ENCODE results near the gene PRKG2. TPM values are rescaled to one million over a fixed set of nuclear protein-coding genes. Genes with fewer than 3 reads are reported as not detected.

The PRKG2 gene
- total and polyA plus RNA-seq, 10 of the 15 experiments (the other 5 are each of a cell fraction or from before 2014, with no cell fraction given), result not detected

GRCh38 chr4:81118086-81118485, 96.9 kb downstream of the PRKG2 start:
- ChIA-PET SMC1A (ENCODE audit: uncharacterized antibody, unreplicated experiment) (no interaction called here), CTCF (no interaction called here), POLR2A (no interaction called here), RAD21 (ENCODE audit: unreplicated experiment) (no interaction called here)
- TF ChIP-seq JUND (IDR thresholded peaks at IDR 0.05; ENCODE audit: low read depth, low read length) (no peak), BRCA1 (IDR thresholded peaks at IDR 0.05; ENCODE audit: low read depth, low read length) (no peak), BMI1 (IDR thresholded peaks at IDR 0.05; ENCODE audit: borderline replicate concordance) (no peak), STAT1 (conservative IDR thresholded peaks at IDR 0.05) (no peak), KDM1A (IDR thresholded peaks at IDR 0.05; ENCODE audit: borderline replicate concordance) (no peak), CREB1 (IDR thresholded peaks at IDR 0.05; ENCODE audit: low read depth) (no peak), NFYA (IDR thresholded peaks at IDR 0.05; ENCODE audit: borderline replicate concordance, low read depth, low read length) (no peak), MYB (IDR thresholded peaks at IDR 0.05; ENCODE audit: borderline replicate concordance, low read depth, low read length) (no peak), ZZZ3 (IDR thresholded peaks at IDR 0.05; ENCODE audit: control insufficient read depth, insufficient read length, low read depth) (no peak), MXI1 (IDR thresholded peaks at IDR 0.05; ENCODE audit: low read depth, low read length) (no peak), MYC (IDR thresholded peaks at IDR 0.05; ENCODE audit: insufficient read depth, insufficient read length, insufficient replicate concordance, low read length, severe bottlenecking) (no peak), PRDM15 (CRISPR knock-in tag; IDR thresholded peaks at IDR 0.05) (no peak)
- in situ Hi-C loops (cut with MboI), result no loop called here
- WGBS (ENCODE audit: insufficient coverage, insufficient replicate concordance, low lambda C conversion rate, missing lambda C conversion rate), result 49% methylated on average over 7 of the region's 7 CpGs
- Histone ChIP-seq H2AFZ (ENCODE audit: control insufficient read depth, low read depth, low read length) (no peak overlapping the region), H3K36me3 (ENCODE audit: control insufficient read depth in 2 of 2, insufficient read depth in 2 of 2, low read length in 1 of 2) (no peaks in the 10 kb centered on the region), H3K9ac (ENCODE audit: control insufficient read depth, insufficient read depth, low read length) (no peak overlapping the region), H3K9me3 (replicated peaks; ENCODE audit: control insufficient read depth, insufficient read depth, low read length) (no peaks in the 10 kb centered on the region), H3K4me3 (no peak overlapping the region), H3K27ac (ENCODE audit: control insufficient read depth, insufficient read depth) (no peak overlapping the region), H3K4me2 (ENCODE audit: control insufficient read depth, insufficient read depth) (no peak overlapping the region), H3K79me2 (ENCODE audit: control insufficient read depth, insufficient read depth, low read length) (no peaks in the 10 kb centered on the region), H3K27me3 (replicated peaks in 1 of 2; ENCODE audit: control insufficient read depth in 2 of 2, insufficient read depth in 2 of 2, low read length in 1 of 2) (no peaks in the 10 kb centered on the region), H3K4me1 (ENCODE audit: control insufficient read depth, insufficient read depth, low read length) (no peaks in the 10 kb centered on the region), H4K20me1 (ENCODE audit: control insufficient read depth, insufficient read depth) (no peaks in the 10 kb centered on the region)
- ATAC-seq, result no peak
- no peak for FAIRE-seq
- no peak for DNase-seq (ENCODE audit: low read depth, low spot score)
- BruUV-seq (replicated peaks), result no TSS peak
- intact Hi-C loops (cut with micrococcal nuclease; ENCODE audit: unreplicated experiment), result no loop called here
